ENCODE results near the gene ZBTB2.
"Not testable (repeated sequence)": the region's sequence is repeated elsewhere in the genome, so short reads cannot be mapped to it uniquely, and the experiment has no call there.

ZBTB2 gene

DNA sequence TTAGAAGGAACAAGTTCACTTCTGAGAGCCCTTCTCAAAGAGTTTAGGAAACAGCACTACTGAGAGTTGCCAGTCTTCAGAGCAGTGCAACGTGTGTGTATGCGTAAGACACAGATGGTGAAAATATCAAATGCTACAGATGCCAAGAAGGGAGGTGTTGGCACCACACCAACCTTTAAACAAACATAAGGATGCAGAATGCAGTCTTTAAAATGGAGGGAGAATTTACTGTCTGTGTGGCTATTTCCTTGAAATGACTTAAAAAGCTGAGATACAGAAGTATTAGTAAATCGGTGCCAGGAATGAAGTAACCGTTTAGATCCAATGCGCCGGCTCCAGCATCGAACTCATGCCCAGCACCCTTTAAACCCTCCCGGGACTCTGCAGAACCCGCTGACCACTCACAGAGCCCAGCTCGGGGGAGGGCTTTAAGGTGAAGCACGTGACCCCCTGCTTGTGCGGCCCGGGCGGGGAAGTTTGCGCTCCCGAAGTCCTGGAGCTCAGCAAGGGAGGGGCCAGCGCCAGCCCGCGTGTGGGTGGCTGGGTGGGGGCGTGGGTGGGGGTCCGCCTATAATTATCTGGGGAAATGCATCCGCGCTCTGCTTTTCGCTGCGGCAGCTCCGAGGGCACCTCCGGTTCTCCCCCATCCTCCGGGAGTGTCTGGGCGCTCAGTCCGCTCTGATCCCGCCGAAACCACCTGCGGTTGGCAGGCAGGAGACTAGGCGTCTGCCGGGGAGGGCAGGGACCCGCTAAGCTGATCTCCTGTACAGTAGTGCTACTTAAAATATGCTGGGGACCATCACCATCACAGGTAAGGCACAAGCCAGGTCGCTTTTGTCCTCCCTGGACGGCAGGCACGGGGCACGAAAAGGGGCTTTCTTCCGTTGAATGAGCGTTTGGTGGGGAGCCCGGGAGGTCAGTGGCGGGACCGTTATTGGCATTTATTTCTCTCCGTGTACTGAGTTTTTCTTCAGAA is 66.0 kb downstream of the ZBTB2 start:
- DNase-seq: peak; percentile 59

DNA sequence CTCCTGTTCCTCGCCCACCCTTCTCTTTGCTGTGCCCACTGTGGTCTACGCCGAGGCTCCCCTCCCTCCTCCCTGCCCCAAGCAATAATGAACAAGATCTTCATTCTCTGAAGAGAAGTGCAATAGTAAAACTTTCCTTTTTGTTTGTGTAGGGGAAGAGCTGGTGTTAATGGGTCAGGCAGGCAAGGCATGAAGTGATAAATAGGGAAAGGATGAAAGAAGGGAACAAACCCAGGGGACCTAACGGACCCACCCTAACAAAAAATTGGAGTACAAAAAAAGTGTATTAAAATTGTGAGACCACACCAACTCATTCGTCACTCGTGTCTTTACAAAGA is 66.9 kb downstream of the ZBTB2 start:
- DNase-seq: no peak

DNA sequence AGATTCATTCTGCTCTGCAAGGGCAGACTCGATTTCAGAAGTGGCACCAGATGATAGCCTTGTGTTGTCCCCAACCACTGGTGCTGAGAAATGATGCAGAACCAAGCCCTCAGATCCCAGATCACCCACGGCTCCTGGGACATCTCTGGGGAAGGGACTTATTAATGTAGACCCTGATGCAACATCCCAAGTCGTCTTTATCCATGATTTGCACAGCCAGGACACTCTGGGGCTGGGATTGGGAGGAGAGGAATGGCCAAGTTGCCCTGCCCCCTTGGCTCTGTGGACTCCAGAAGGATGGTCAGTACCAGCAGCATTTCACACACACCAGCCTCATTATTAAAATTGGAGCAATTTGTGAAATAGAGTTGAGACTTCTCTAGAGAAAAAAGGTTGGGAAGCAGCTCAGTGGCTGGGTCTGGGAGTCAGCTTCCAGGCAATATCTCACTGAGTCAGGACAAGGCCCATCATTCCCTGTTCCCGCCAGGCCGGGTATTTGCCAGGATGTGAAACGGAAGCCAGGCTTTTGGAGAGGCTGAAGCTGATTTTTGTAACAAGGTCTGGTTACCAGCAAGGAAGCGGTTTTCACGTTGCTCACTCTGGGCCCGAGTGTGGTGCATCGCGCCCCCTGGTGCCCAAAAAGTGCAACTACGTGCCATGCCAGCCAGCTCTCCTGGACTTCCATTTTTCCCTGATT is 67.4 kb downstream of the ZBTB2 start:
- peak; percentile 89 for DNase-seq

- DNase-seq: no peak
These were observed 68.8 kb downstream of the ZBTB2 start for GRCh38 chr6:151322570-151322969.

GRCh38 chr6:151321438-151321837 is 69.9 kb downstream of the ZBTB2 start:
- no peak for DNase-seq

DNA sequence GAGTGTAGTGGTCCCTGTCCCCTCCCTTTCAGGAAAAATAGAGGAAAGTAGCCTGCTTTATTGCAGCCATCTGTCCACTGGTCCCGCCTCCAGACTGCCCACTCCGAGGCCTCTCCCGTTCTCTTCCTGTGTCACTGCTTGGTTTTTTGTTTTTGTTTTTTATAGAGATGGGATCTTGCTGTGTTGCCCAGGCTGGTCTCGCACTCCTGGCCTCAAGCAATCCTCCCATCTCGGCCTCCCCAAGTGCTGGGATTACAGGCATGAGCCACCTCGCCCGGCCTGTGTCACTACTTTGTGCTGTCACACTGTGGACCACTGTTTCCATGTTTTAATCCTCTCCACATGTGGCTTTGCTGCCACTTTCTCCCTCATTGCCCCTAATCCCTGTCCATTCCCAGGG is 71.2 kb downstream of the ZBTB2 start:
- no peak for DNase-seq

DNA sequence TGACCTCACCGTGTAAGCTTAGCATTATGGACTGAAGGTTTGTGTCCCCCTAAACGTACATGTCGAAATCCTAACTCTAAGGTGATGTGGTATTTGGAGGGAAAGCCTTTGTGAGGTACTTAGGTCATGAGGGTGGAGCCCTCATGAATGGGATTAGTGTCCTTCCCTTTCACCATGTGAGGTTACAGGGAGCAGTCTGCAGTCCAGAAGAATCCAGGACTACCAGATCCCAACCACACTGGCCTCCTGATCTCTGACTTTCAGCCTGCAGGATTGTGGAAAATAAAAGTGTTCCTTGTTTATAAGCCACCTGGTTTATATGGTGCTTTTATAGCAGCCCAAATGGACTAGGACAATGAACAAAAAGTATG is 73.4 kb downstream of the ZBTB2 start:
- no peak for DNase-seq

DNA sequence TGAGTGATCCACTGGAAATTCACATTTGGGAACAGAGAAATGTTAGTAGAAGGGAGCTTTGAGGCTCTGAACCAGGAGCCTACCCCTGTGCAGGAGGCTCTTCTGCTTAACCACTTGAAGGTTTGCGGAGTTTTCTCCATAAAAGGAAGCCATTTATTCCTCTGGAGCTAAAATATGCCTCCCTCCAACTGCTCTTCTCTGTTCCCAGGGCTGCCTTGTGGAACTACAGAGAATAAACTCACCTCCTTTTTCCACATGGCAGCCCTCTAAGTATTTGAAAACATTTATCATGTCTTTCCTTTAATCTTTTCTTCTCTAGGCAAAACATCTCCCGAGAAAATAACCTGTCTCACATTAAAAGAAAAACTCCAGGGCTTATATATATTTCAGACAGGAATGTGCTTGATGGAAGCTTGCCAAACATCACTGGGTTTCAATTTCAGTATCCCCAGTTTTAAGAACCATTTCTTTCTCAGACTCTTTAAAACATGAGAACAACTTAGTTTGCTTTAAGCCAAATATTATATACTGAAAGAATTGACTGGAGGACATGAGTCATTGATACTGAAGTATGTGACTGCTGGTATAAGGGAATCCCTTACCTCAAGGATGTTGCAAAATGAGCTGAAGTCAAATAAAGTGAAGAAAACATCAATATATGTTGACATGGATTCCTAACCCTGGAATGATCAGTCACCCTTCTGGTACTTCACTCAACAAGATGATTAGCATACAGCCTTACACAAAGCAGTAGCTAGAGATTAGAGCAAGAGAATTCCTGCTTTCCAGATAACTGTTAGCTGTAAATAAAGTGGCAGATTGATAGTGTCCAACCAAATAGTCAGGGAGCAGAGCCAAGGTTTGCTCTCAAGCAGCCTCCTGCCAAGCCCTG is 74.0 kb downstream of the ZBTB2 start:
- DNase-seq: no peak

- DNase-seq: not testable (repeated sequence)
These were observed 75.7 kb downstream of the ZBTB2 start for GRCh38 chr6:151315661-151316060.

Data from activated CD8-positive, alpha-beta memory T cell treated with anti-CD3 and anti-CD28 coated beads for 24 hours (primary cell).